Gastrocnemius medialis (tissue), 4 donors: ENCODE results near the gene TRIM37.

Experiments used
- POLR2A ChIP-seq, 2 donors: fragments of 450-650 bp; IDR thresholded peaks; one replicate each; pipeline ENCODE4 v1.6.1; 2017; ENCODE audit warnings: antibody characterized with exemption in 2 of 2, mild to moderate bottlenecking in 2 of 2, moderate library complexity in 2 of 2
- TF ChIP-seq, protein P1 (sequence below), 5 experiments: fragments of 450-650 bp in 3 of 5; fragments of 200-600 bp in 2 of 5; sonication (generic) in 2 of 5; IDR thresholded peaks in 4 of 5; conservative IDR thresholded peaks in 1 of 5; 1 replicate in 4 of 5; 2 replicates in 1 of 5; pipeline ENCODE4 v1.5.1; 2016 to 2019; ENCODE audit warnings: antibody characterized with exemption in 5 of 5, mild to moderate bottlenecking in 3 of 5, moderate library complexity in 3 of 5

DNA sequence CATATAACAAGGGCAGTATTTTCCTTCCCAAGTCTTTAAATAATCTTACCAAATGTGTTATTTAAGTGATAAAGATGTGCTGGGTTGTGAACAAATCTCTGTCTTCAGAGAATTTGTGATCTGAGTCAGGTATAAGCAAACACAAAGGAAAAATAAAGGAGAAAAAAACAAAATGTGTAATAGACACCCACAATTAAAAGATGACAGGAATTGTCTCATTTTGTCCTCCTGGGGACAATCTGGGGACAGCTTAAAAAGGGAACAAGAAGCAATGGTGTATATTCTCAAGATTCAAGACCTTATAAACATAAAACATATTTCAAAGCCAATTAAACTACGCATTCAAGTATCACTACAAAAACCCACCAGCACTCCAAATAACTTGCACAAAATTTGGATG, 107.2 kb downstream of the TRIM37 start:
- no peak for TF ChIP-seq POLR2A (IDR thresholded peaks at IDR 0.05)
- TF ChIP-seq, protein P1, sequence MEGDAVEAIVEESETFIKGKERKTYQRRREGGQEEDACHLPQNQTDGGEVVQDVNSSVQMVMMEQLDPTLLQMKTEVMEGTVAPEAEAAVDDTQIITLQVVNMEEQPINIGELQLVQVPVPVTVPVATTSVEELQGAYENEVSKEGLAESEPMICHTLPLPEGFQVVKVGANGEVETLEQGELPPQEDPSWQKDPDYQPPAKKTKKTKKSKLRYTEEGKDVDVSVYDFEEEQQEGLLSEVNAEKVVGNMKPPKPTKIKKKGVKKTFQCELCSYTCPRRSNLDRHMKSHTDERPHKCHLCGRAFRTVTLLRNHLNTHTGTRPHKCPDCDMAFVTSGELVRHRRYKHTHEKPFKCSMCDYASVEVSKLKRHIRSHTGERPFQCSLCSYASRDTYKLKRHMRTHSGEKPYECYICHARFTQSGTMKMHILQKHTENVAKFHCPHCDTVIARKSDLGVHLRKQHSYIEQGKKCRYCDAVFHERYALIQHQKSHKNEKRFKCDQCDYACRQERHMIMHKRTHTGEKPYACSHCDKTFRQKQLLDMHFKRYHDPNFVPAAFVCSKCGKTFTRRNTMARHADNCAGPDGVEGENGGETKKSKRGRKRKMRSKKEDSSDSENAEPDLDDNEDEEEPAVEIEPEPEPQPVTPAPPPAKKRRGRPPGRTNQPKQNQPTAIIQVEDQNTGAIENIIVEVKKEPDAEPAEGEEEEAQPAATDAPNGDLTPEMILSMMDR (IDR thresholded peaks at IDR 0.05 in 4 of 5, conservative IDR thresholded peaks at IDR 0.05 in 1 of 5) = no peak
